GM19023 (cell line): ENCODE data around the gene FXYD1.
"Not testable (repeated sequence)": the region's sequence is repeated elsewhere in the genome, so short reads cannot be mapped to it uniquely, and the experiment has no call there.

Source experiments
- ATAC-seq: cut with Tn5 transposase; IDR thresholded peaks from one replicate; pipeline ENCODE4 v1.9.1; 2021; ENCODE audit warnings: mild to moderate bottlenecking, moderate library complexity; ENCODE audit not compliant: unreplicated experiment

The FXYD1 gene

DNA sequence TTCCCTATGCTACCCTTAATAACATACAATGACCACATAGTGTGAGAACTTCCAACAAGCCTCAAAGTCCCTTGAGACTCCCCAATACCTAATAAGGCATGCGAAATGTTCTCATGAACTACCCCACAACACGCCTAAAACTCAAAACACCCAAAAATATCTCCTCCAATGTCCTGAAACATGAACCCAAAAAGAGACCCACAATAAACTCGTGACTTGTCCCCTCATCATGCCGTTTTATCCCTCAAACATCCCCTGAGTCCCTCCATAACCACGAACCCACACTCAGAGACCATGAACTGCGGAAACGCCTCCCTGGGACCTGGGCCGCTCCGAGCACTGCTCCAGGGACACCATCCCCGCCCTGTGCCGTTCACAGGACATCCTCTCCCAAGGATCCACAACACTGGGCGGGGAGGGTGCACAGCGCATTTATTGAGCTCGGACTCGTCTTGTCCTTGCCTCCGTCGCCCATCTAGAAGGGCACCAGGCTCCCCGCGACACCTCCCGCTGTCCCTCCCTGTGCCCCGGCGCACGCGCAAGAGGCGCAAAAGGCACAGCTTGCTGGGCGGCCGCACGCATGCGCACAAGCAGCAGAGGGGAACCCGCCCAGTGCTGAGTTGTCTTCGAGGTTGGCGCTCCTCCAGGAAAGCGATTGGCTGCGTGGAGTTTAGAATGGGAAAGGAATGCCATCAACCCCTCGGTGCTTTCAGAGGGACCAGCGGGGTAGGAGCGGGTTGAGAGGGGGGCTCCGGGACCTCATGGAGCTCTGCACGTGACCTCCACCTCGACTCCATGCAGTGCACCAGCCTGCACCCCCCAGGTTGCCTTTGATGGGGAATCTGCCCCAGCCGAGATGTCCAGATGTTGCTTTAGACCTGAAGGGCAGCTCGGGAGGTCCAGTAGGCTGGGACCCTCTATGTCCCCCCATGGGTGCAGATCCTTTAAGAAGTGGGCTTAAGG lies 14.2 kb upstream of the FXYD1 start:
- peak; percentile 83 for ATAC-seq

DNA sequence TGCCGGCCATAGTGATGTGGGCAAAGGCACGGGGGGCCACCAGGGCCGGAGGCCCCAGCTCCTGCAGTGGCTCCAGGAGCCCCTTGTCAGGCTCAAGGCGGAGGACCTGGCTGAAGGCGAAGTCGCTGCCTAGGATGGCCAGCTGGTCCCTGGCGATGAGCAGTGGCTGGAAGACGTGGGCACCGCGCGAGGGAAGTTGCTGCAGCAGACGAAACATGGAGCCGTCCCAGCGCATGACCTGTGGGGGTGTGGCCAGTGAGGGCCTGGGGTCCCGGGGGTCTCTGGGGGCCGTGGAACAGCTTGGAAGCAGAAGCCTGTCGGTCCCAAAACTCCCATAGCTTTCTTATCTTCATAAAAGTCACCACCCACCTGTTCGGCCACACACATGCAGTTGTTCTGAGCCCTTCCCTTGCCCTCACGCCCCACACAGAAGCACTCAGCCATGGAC lies 13.3 kb upstream of the FXYD1 start:
- ATAC-seq: no peak

DNA sequence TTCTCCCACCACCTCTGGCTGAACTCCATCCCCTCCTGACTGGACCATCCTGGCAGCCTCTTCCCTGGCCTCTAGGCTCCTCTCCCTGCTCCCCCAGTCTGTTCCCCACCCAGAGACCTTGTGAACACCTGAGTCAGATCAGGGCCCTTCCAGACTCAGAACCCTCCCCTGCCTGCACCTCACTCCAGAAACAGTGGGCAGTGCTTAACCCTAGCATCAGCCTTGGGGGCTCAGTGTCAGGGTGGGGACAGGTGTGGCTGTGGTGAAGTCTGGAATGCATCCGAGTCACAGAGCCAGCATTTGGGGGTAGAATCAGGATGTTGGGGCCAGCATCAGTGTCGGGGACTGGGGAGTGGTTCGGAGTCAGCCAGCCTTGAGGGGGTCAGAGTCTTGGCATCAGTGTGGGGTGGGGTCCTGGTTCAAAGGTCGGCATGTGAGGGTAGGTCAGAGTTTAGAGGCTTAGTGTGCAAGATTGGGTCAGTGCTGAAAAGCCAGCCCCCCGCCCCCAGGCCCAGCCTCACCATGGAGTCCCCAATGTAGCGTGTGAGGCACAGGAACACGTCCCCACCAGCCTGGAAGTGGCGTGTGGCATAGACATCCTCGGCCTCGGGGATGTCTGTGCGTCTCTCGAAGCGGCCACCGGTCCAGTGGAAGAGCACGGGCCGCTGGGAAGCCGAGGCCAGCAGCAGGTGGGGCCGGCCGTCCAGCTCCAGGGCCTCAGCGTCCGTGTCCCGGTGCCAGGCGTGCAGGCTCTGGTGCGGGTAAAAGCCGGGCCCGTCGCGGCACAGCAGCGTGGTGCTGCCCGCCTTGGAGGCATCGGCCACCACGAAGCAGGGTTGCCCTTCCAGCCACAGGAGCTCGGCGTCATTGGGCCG lies 12.6 kb upstream of the FXYD1 start:
- no peak for ATAC-seq

DNA sequence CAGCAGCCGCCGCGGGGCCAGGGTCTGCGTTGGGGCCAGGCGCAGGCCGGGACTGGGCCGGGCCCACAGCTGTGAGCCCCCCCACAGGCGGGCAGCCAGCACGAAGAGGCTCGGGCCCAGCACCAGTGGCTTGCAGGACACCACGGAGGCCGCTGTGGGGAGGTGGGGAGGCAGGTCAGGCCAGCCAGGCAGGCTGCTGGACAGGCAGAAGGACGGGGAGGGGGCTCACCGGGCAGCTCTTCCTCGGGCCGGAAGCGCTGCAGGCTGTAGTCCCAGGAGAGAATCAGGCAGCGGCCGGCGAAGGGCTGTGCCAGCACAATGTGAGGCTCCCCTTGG lies 12.0 kb upstream of the FXYD1 start:
- ATAC-seq: no peak

DNA sequence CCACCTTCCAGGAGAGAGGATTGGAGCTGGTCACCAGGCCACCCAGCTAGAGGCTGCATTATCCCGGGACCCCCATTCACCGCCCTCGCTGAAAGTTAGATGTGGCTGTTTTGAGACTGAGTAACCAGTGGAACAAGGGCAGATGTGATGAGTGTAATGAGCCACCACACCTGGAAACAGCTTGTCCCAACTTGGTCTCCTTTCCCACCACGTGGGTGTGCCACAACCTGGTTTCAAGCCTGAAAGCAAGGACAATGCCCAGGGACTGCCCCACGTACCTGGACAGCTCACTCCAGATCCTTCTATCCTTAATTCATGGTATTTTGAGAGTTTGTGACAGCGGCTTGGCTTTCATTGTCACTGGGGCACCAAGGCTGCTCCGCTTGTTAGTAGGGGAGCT lies 10.8 kb upstream of the FXYD1 start:
- no peak for ATAC-seq

DNA sequence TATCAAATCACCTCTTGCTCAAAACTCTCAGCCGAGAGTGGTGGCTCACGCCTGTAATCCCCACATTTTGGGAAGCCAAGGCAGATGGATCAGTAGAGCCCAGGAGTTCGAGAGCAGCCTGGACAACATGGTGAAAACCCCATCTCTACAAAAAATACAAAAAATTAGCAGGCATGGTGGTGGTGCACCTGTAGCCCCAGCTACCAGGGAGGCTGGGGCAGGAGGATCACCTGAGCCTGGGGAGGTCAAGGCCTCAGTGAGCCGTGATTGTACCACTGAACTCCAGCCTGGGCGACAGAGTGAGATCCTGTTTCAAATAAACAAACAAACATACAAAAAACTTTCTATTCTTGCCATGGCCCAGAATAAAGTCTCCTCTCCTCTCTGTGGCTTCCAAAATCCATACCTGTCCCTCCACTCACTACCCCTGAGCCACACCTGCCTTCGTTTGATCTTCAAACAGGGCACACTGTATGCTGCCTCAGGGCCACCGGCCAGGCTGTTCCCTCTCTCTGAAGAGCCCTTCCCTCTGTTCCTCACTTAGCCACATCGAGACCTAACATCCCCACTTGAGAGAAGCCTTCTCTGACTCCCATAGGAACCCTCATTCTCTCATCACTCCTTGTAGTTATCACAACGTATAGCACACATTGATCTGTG lies 10.1 kb upstream of the FXYD1 start:
- ATAC-seq: no peak

DNA sequence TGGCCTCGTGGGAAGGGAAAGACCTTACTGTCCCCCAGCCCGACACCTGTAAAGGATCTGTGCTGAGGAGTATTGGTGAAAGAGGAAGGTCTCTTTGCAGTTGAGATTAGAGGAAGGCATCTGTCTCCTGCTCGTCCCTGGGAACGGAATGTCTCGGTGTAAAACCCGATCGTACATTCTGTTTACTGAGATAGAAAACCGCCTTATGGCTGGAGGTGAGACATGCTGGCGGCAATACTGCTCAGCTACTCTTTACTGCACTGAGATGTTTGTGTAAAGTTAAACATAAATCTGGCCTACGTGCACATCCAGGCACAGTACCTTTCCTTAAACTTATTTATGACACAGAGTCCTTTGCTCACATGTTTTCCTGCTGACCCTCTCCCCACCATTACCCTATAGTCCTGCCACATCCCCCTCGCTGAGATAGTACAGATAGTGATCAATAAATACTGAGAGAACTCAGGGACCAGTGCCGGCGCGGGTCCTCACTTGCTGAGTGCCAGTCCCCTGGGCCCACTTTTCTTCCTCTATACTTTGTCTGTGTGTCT lies 8.8 kb upstream of the FXYD1 start:
- not testable (repeated sequence) for ATAC-seq

DNA sequence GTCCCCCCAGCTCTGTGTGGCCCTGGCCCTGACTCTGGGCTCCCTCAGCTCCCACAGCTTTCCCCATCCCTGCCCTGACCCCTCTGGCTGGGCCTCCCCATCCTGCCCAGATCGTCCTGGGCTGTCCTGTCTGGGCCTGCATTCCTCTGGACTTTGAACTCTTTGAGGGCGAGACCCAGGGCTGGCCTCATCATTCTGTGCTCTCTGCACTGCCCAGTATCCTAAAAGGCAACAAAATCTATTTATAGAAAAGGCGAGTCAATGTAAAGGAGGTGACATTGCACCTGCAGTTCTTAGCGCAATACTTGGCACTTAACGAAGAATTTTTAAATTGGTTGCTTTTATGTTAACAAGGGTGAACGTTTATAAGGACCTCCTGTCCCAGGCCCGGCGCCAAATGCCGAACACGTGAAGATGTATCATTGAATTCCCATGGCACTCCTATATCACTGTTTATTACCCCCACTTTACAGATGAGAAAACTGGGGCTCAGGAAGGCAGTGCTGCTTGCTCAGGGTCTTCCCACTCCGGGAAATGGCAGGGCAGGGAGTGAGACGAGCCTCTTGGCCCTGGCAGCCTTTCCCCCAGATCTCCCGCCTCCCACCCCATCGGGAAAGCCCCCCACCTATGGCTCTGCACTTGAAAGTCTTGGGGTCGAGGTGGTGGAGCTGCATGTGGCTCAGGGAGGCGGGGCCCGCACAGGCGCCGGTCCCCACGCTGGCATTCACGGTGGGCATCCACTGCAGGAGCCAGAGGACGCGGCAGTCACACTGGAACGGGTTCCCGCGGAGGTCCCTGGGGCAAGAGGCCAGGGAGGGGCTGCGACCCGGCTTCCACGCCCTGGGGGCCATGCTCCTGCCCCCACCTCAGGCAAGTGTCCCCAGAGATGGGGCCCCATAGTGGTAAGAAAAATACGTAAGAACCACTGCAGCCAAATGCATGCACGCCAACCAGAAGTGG lies 7.6 kb upstream of the FXYD1 start:
- ATAC-seq: no peak

DNA sequence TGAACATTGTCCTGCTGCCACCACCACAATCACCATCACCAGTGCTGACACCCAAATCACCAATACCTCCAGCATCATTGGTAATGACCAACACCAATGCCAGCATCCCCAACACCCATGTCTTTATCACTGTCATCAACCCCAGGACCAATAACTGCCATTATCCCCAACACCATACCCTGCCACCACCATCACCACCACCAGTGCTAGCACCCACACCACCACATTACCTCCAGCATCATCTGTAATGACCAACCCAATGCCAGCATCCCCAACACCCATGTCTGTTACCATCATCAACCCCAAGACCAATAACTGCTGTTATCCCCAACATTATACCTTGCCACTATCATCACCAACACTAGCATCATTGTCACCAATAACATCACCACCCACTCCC lies 6.4 kb upstream of the FXYD1 start:
- ATAC-seq: no peak

DNA sequence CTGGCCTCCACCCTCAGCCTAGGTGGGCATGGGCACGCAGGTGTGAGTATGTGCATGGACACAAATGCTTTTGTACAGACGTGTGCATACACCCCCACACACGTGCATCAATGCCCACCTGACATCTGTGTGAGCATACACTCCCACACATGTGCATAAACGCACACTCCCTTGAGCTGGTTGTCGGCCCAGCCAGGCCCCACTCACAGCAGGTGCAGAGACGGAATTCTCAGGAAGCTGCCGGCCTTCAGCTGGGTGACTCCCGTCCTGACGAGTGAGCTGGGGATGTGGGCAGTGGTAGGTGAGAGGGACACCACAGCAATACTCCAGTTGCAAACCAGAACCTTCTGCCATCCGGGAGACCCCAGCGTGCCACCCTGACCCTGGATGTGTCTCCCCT lies 4.8 kb upstream of the FXYD1 start:
- ATAC-seq: no peak

DNA sequence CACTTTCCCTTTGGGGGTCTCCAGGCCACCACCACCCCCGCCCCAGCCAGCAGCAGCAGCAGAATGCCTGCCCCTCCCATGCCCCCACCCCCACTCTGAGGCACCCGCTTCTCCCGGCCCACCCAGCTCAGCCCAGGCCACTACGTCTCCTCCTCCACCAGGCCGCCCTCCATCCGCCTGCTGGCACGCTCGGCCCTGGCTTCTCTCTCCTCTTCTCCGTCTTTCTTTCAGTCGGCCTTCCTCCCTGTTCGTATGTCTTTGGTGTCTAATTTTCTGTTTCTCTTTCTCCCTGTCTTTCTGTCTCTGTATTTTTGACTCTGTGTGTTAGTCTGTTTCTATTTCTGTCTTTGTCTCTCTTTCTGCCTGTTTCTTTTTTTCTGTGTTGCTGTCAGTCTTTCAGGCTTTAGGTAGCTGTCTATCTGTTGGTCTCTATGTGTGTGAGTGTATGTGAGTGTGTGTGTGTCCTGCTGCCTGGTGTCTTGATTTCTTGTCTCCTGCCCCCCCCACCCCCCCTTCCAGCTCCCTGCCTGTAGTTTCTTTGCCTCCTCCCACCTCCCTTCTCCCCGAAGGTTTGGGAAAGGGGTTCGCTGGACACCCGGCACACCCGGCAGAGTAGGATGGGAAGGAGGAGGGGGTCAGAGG lies 3.9 kb upstream of the FXYD1 start, which contains the start of gene LGI4:
Gene LGI4 (minus strand): TSS at position 459 of the 642 bp plus-strand sequence. CDS start 379 bp downstream, at position 80.
- ATAC-seq: no peak

DNA sequence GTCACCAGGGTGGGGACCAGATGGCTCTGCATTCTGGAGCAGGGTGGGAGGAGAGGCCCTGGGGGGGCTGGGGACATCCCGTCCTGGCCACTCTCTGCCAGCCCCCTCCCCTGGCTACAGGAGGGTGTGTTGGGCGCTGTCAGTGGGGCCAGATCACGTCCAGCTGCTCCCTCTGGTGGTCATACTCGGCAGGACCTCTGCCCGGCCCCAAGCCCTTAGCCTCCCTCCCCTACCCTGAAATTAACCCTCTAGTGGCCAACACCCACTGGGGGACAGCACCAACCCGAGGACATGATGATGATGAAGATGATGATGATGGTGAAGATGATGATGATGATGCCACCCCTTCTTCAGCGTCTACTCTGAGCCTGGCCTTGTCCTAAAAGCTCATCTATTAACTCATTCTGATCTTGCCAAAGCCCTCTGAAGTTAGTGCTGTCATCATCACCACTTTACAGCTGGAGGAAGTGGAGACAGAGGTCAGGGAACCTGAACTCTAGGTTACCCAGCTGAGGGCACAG lies 3.2 kb upstream of the FXYD1 start:
- no peak for ATAC-seq

DNA sequence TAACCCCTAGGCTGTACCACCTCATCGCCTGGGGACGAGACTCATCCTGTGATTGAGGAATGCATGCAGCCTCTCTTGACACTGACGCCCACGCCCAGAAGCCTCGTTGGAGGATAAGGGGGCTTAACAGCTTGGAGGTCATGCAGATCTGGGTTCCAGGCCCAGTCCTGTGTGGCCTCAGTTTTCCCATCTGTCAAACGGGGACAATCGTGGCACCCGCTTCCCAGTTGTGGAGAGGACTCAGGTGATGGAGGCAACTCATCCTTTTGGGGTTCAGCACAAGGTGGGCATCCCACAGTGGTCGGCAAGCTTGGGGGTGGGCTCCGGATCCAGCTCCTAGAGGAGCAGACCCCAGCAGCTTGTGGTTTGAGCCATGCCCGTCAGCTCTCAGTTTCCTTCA lies 2.4 kb upstream of the FXYD1 start:
- no peak for ATAC-seq

DNA sequence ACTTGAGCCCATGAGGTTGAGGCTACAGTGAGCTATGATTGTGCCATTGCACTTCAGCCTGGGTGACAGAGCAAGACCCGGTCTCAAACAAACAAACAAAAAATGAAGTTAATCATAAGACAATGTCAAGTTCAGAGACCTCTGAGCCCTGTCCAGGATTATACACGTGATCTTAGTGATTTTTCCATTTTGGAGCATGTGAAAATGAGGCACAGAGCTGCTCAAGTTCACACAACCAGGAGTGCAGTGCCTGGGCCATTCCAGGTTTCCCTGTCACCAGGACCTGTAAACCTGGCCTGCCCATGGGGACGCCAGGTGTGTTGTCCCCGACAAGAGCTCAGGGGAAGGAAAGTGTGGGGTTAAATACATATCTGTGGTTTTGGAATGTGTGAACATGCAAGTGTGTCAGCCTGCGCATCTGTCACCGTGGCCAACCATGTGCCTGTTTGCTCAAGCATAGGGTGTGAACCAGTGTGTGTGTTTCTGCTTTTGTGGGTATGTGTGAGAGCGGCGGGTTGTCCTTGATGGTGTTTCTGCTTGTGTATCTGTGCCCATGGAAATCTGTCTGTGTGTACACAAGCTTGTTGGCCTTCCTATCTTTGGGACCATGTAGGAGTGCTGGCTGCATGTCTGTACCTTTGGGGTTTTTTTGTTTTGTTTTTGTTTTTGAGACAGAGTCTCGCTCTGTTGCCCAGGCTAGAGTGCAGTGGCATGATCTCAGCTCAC lies 1.5 kb upstream of the FXYD1 start:
- ATAC-seq: no peak

DNA sequence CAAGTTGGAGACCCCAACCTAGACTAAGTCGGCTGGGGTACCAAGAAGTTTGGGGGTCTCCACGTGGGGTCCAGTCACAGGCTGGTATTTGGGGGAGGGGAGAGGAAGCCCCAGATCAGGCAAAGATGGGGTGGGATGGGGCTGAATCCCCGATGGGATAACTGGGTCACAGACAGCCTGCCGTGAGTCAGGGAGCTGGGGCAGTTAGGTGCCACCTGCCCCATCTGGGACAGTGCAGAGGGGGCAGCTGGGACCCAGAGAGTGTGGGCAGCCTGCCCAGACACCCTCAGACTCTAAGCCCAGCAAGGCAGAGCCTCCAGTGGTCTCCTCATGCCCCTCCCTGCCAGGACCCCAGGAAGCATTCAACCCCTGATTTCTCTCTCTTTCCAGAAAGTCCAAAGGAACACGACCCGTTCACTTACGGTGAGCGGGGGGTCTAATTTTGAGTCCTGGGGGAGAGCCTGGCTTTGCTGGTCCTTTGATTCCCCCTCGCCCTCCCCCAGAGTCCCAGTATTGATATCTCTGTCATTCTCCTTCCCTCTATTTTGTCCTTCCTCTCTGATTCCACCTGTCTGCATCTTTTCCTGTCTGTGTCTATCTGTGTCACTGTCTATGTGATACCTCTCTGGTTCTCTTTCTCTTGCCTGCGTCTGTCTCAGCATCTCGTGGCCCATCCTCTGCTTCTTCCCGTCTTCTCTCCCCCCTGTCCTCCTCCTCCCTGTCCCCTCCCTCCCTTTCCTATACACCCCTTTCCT lies 1.8 kb downstream of the FXYD1 start:
- no peak for ATAC-seq

DNA sequence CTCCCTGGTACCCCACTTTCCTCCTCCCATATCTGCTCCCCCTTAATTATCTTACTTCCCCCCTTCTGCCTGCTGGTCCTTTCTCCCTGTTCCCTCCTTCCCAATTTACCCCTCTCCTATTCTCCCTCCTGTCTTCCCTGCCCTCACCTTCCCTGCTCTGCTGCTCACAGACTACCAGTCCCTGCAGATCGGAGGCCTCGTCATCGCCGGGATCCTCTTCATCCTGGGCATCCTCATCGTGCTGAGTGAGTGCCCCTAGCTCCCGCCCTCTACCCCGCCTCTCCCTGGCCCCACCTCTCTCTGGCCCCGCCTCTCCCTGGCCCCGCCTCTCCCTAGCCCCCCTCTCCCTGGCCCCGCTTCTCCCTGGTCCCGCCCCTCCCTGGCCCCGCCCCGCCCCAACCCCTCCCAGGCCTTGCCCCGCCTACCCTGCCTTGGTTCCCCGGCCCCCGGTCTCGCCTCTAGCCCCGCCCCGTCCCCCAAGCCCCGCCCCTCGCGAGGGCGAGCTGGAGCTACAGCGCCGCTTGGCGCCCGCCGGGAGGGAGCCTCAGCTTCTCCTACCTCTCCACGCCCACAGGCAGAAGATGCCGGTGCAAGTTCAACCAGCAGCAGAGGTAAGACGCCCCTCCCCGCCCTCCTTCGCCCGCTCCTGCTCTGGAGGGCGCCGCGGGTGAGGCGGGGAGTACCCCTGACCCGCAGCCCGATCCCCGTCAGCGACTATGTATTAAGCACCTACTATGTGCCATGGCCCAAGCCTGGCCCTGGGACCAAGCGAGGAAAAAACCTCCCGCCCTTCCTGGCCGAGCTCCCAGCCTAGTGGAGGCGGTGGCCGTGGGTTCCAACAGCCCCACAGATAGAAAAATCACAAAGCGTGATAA lies 2.6 kb downstream of the FXYD1 start:
- no peak for ATAC-seq
